Measurements from ENCODE around the gene LHX2. TPM values are rescaled to one million over a fixed set of nuclear protein-coding genes. Genes with fewer than 3 reads are reported as not detected.

Gene LHX2
- total RNA-seq, 2 experiments from 2014 or later: 0.14 TPM; not detected in 1

- Histone ChIP-seq H3K27ac (ENCODE audit: low read depth in 1 of 2, low read length in 2 of 2) (no peak overlapping the region), H3K36me3 (ENCODE audit: insufficient read depth, low read length) (no peaks in the 10 kb centered on the region), H3K27me3 (ENCODE audit: control insufficient read depth in 1 of 2, insufficient read depth in 2 of 2, low read length in 2 of 2) (peaks cover 50 to 77% of the 10 kb centered on the region in 2 experiments), H3K4me3 (ENCODE audit: low read length) (peak overlapping the region; percentile 12), H3K4me1 (ENCODE audit: insufficient read depth, low read length) (peaks cover 5% of the 10 kb centered on the region), H3K9me3 (ENCODE audit: control insufficient read depth in 1 of 2, insufficient read depth in 1 of 2, low read length in 2 of 2) (peaks cover 0 to 5% of the 10 kb centered on the region in 2 experiments)
- no peaks in the 10 kb centered on the region for H3K36me3 Mint-ChIP-seq (ENCODE audit: low read depth)
- H3K4me3 Mint-ChIP-seq: no peak overlapping the region
- peak; percentile 21 for ATAC-seq (ENCODE audit: poor library complexity)
- DNase-seq: peak in 12 of 14 experiments; percentile 10 to 60 (median 20)
- peaks cover 80% of the 10 kb centered on the region for H3K27me3 Mint-ChIP-seq
- ChIA-PET POLR2A (no interaction called here), CTCF (interaction anchor here (0.6 to 1.4 kb wide), 2 partner anchors 432 to 498 kb away, joined by 3 to 7 read pairs; no protein-coding TSS in a partner anchor)
- H3K9me3 Mint-ChIP-seq: no peaks in the 10 kb centered on the region
- intact Hi-C loops (cut with DNase I, micrococcal nuclease): loop anchor here (1.0 to 5.0 kb wide), 3 partner anchors 496 to 689 kb away; no protein-coding TSS in a partner anchor
- H3K27ac Mint-ChIP-seq: no peak overlapping the region
- peak; percentile 68 for TF ChIP-seq CTCF (IDR thresholded peaks at IDR 0.05)
- peaks cover 19% of the 10 kb centered on the region for H3K4me1 Mint-ChIP-seq (ENCODE audit: low read depth)
Observed at GRCh38 chr9:124040935-124041816, 29.6 kb downstream of the LHX2 start.

- Mint-ChIP-seq H3K27ac (no peak overlapping the region), H3K4me3 (no peak overlapping the region), H3K4me1 (ENCODE audit: low read depth) (peaks cover 23% of the 10 kb centered on the region), H3K9me3 (no peaks in the 10 kb centered on the region), H3K36me3 (ENCODE audit: low read depth) (no peaks in the 10 kb centered on the region), H3K27me3 (peaks cover 82% of the 10 kb centered on the region)
- H3K36me3 ChIP-seq (ENCODE audit: insufficient read depth, low read length): no peaks in the 10 kb centered on the region
- ChIA-PET CTCF (interaction anchor here (1.4 kb wide), 1 partner anchor 499 kb away, joined by 7 read pairs; no protein-coding TSS in a partner anchor), POLR2A (no interaction called here)
- TF ChIP-seq CTCF (IDR thresholded peaks at IDR 0.05): no peak
- ATAC-seq (ENCODE audit: poor library complexity) (no peak), DNase-seq (no peak)
- peaks cover 0 to 5% of the 10 kb centered on the region in 2 experiments for H3K9me3 ChIP-seq (ENCODE audit: control insufficient read depth in 1 of 2, insufficient read depth in 1 of 2, low read length in 2 of 2)
- H3K27ac ChIP-seq (ENCODE audit: low read depth in 1 of 2, low read length in 2 of 2): no peak overlapping the region
- no peak overlapping the region for H3K4me3 ChIP-seq (ENCODE audit: low read length)
- peaks cover 5% of the 10 kb centered on the region for H3K4me1 ChIP-seq (ENCODE audit: insufficient read depth, low read length)
- H3K27me3 ChIP-seq (ENCODE audit: control insufficient read depth in 1 of 2, insufficient read depth in 2 of 2, low read length in 2 of 2): peaks cover 50 to 77% of the 10 kb centered on the region in 2 experiments
- intact Hi-C loops (cut with DNase I, micrococcal nuclease): loop anchor here (2.0 to 5.0 kb wide), 2 partner anchors 497 to 689 kb away; no protein-coding TSS in a partner anchor
Observed at GRCh38 chr9:124041817-124042116, 30.2 kb downstream of the LHX2 start.

DNA sequence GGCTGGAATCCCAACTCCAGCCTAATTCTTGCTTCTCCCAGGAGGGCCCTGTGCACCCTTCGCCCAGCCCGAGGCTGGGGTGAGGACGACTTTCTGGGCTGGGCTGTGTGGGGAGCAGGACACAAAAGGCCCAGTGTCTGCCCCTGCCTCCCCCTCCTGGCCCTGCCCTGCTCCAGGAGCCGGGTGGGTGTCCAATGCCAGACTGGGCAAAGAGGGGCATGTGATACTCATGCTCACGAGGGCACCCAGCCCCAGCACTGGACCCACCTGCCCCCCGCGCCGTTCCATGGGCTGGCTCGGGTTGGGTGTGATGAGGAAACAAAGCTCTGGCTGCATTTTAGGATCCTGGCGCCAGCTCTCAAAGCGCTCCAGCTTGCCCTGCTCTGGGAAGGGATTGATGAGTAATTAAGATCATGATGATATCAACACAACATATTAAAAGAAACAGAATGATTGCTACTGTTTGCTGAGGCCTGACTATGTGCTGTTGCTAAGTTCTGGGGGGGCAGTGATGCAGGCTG is 30.7 kb downstream of the LHX2 start:
- ATAC-seq (ENCODE audit: poor library complexity) (no peak), DNase-seq (no peak)
- ChIA-PET CTCF (no interaction called here), POLR2A (no interaction called here)
- no peaks in the 10 kb centered on the region for H3K36me3 ChIP-seq (ENCODE audit: insufficient read depth, low read length)
- H3K4me1 ChIP-seq (ENCODE audit: insufficient read depth, low read length): peaks cover 5% of the 10 kb centered on the region
- intact Hi-C loops (cut with DNase I, micrococcal nuclease): loop anchor here in 1 of 2 experiments (5.0 kb wide), 1 partner anchor 690 kb away; no protein-coding TSS in a partner anchor
- H3K27ac Mint-ChIP-seq: no peak overlapping the region
- no peaks in the 10 kb centered on the region for H3K9me3 Mint-ChIP-seq
- no peak overlapping the region for H3K4me3 ChIP-seq (ENCODE audit: low read length)
- no peak for TF ChIP-seq CTCF (IDR thresholded peaks at IDR 0.05)
- H3K4me1 Mint-ChIP-seq (ENCODE audit: low read depth): peaks cover 23% of the 10 kb centered on the region
- H3K4me3 Mint-ChIP-seq: no peak overlapping the region
- H3K36me3 Mint-ChIP-seq (ENCODE audit: low read depth): no peaks in the 10 kb centered on the region
- H3K27me3 ChIP-seq (ENCODE audit: control insufficient read depth in 1 of 2, insufficient read depth in 2 of 2, low read length in 2 of 2): peaks cover 50 to 75% of the 10 kb centered on the region in 2 experiments
- peaks cover 84% of the 10 kb centered on the region for H3K27me3 Mint-ChIP-seq
- H3K27ac ChIP-seq (ENCODE audit: low read depth in 1 of 2, low read length in 2 of 2): no peak overlapping the region
- peaks cover 0 to 5% of the 10 kb centered on the region in 2 experiments for H3K9me3 ChIP-seq (ENCODE audit: control insufficient read depth in 1 of 2, insufficient read depth in 1 of 2, low read length in 2 of 2)

All from CD4-positive, alpha-beta T cell (primary cell).